GM21723 (cell line): ENCODE data around the gene BCL6.
"Not testable (repeated sequence)": the region's sequence is repeated elsewhere in the genome, so short reads cannot be mapped to it uniquely, and the experiment has no call there.

ENCODE experiments used
- ATAC-seq: cut with Tn5 transposase; IDR thresholded peaks from one replicate; pipeline ENCODE4 v1.9.1; 2021; ENCODE audit warnings: mild to moderate bottlenecking, moderate library complexity; ENCODE audit not compliant: unreplicated experiment

BCL6 gene

DNA sequence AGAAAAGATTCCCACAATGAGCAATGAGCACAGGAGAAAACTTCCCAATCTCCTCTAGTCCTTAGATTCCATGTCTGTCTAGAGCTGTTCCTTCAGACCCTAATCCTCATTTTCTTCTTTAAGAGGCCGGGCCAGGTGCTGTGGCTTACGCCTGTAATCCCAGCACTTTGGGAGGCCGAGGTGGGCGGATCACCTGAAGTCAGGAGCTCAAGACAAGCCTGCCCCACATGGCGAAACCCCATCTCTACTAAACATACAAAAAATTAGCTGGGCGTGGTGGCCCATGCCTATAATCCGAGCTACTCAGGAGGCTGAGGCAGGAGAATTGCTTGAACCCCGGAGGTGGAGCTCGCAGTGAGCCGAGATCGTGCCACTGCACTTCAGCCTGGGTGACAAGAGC lies 63.5 kb downstream of the BCL6 start:
- not testable (repeated sequence) for ATAC-seq

DNA sequence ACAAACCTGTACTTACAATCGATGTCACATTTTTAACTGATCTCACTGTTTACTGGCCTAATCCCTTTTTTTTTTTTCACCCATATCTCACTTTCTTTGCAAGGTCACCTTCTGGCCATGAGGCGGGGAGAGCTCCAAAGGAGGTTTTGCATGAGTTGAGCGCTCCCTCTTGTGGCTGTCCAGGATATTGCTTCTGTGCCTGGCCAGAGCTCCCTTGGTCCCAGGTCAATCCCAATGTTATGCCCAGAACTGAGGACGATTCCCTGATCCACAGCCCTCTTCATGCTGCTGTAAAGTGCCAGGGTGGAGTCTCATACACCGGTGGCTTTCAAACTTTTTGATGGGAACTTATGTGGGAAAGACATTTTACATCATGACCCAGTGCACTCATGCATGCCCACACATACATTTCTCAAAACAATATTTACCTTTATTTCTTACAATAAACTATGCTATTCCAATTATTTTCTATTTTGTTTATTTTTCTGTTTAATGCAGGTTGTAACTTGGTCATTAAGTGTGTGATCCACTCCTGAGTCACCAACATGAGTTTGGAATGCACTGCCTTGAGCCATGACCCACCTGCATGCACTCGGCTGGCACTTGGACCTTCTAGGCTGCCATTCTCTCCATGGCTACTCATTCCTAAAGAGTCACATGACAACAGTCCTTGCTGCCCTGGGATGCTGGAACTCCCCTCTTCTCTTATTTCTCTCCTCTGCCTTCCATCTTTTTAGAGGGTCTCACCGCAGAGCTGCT lies 65.5 kb downstream of the BCL6 start:
- ATAC-seq: peak; percentile 86

GRCh38 chr3:187678726-187679268 lies 66.5 kb downstream of the BCL6 start:
- ATAC-seq: no peak

DNA sequence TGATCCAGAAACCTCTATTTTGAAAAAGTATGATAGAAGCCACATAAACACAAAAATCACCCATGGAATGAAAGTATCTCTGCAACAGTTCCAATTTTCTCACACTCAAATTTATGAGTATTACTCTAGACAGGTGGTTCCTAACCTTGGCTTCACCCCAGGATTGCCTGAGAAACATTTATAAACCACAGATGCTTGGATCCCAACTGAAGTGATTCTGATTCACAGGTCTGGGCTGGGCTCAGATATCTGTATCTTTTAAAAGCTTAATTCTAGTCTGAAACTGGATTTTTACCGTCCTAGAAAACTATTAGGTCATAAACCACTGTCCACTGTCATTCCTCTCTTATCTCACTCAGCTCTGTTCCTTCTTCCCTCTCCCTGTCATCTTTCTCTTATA lies 67.7 kb downstream of the BCL6 start:
- ATAC-seq: no peak

GRCh38 chr3:187673012-187673411 lies 72.3 kb downstream of the BCL6 start:
- ATAC-seq: no peak
